DOHH2 (cell line): ENCODE data around the gene ZBTB49.

ENCODE experiments used
- EZH2phosphoT487 ChIP-seq: fragments of 200-600 bp; sonication (generic); IDR thresholded peaks from 2 replicates; pipeline ENCODE4 v1.6.1; 2017; ENCODE audit warnings: borderline replicate concordance, mild to moderate bottlenecking, antibody characterized with exemption, low read length, moderate library complexity, mixed read lengths
- TF ChIP-seq, protein P1 (sequence below): fragments of 200-600 bp; sonication (generic); IDR thresholded peaks from one replicate; pipeline ENCODE4 v1.5.1; 2014; ENCODE audit warnings: antibody characterized with exemption, mild to moderate bottlenecking, low read depth, low read length; ENCODE audit not compliant: poor library complexity, severe bottlenecking

- TF ChIP-seq, protein P1, sequence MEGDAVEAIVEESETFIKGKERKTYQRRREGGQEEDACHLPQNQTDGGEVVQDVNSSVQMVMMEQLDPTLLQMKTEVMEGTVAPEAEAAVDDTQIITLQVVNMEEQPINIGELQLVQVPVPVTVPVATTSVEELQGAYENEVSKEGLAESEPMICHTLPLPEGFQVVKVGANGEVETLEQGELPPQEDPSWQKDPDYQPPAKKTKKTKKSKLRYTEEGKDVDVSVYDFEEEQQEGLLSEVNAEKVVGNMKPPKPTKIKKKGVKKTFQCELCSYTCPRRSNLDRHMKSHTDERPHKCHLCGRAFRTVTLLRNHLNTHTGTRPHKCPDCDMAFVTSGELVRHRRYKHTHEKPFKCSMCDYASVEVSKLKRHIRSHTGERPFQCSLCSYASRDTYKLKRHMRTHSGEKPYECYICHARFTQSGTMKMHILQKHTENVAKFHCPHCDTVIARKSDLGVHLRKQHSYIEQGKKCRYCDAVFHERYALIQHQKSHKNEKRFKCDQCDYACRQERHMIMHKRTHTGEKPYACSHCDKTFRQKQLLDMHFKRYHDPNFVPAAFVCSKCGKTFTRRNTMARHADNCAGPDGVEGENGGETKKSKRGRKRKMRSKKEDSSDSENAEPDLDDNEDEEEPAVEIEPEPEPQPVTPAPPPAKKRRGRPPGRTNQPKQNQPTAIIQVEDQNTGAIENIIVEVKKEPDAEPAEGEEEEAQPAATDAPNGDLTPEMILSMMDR: no peak
- TF ChIP-seq EZH2phosphoT487: no peak
These were observed 12.5 kb upstream of the ZBTB49 start for GRCh38 chr4:4277531-4277930.
